Uterus (tissue), 4 donors: ENCODE data around the gene PTPRZ1. TPM values are rescaled to one million over a fixed set of nuclear protein-coding genes. Genes with fewer than 3 reads are reported as not detected.

ENCODE experiments used
- DNase-seq, 2 donors: peaks; one replicate each; pipeline ENCODE4 v3.0.0-alpha.2; 2019 to 2020
- H3K27ac ChIP-seq, 2 donors: fragments of 200-600 bp; sonication (generic); 1 replicate in 1 of 2; 2 replicates in 1 of 2; pipeline ENCODE4 v1.5.1; 2016 to 2018
- H3K27me3 ChIP-seq, 2 donors: fragments of 200-600 bp; sonication (generic); one replicate each; pipeline ENCODE4 v1.5.1; 2018 to 2019; ENCODE audit warnings: control low read depth in 1 of 2
- H3K36me3 ChIP-seq, 2 donors: fragments of 200-600 bp; sonication (generic); one replicate each; pipeline ENCODE4 v1.5.1; 2019; ENCODE audit warnings: control low read depth in 1 of 2
- H3K4me1 ChIP-seq, 2 donors: fragments of 200-600 bp; sonication (generic); one replicate each; pipeline ENCODE4 v1.5.1; 2018 to 2019; ENCODE audit warnings: control low read depth in 1 of 2
- H3K4me3 ChIP-seq, 2 donors: fragments of 200-600 bp; sonication (generic); 1 replicate in 1 of 2; 2 replicates in 1 of 2; pipeline ENCODE4 v1.5.1; 2018 to 2019; ENCODE audit warnings: mild to moderate bottlenecking in 1 of 2
- H3K9me3 ChIP-seq, 2 donors: fragments of 200-600 bp; sonication (generic); one replicate each; pipeline ENCODE4 v1.5.1; 2019; ENCODE audit warnings: control low read depth in 1 of 2
- POLR2A ChIP-seq, 2 donors: fragments of 450-650 bp; IDR thresholded peaks; one replicate each; pipeline ENCODE4 v1.6.1; 2016; ENCODE audit warnings: antibody characterized with exemption in 2 of 2, mild to moderate bottlenecking in 1 of 2, moderate library complexity in 1 of 2
- intact Hi-C: fragments of 100-400 bp; cut with DNase I; formaldehyde crosslinking; loops from one replicate; pipeline ENCODE4 v1.15.1; 2023; ENCODE audit warnings: low total_unique reads
- total RNA-seq, 4 donors: library from RNA; depleted of rRNA in 3 of 4; stranded (reverse); fragments of >200 nt in 3 of 4; gene quantifications; one replicate each; pipeline versions ENCODE4 v1.1.0 to v1.2.4, GENCODE V29; 2014 to 2023
- TF ChIP-seq, protein P1 (sequence below), 4 experiments: fragments of 200-600 bp in 2 of 4; fragments of 450-650 bp in 2 of 4; sonication (generic) in 2 of 4; IDR thresholded peaks; one replicate each; pipeline ENCODE4 v1.5.1; 2016 to 2019; ENCODE audit warnings: antibody characterized with exemption in 4 of 4, mild to moderate bottlenecking in 2 of 4, moderate library complexity in 1 of 4
- donor health status: DM: yes; HTN: yes; CAD: no.

Gene PTPRZ1
- total RNA-seq, 4 donors from 2014 or later = 0.76 to 9.1 TPM; not detected in 2

DNA sequence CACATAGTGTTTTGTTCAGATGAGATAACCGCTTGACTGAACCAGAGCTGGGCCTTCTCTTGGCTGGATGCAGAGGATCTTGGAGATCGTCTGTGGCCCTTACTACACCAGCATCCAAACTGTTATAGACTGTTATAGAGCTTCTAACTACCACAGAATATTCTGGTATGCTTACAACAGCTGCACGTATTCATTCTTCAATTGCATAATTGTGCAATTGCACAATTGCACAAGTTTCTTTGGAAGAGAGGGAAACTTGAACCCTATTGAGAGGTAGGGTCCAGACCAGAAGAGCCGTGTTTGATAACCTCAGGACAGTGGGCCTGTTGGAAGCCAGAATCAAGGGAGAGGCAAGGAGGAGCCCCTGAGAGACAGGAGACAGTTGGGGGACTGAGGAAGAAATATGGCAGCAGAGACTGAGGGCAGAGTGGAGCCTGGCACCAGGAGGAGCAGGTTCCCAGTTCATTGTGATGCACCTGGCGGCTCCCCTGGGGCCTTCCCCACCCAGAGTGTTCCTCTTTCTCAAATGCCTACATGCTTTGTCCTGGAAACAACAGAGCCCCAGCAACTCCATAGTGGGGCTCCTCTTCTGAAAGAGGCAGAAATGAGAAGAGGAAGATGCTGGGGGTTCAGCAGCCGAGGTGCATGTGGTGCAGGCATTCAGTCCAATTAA, 64.1 kb downstream of the PTPRZ1 start:
- intact Hi-C loops = no loop called here
- Histone ChIP-seq H3K4me3 (no peak overlapping the region), H3K36me3 (no peaks in the 10 kb centered on the region), H3K27ac (no peak overlapping the region), H3K27me3 (no peaks in the 10 kb centered on the region), H3K9me3 (no peaks in the 10 kb centered on the region), H3K4me1 (no peaks in the 10 kb centered on the region)
- DNase-seq = no peak
- no peak for TF ChIP-seq POLR2A (IDR thresholded peaks at IDR 0.05)
- TF ChIP-seq, protein P1, sequence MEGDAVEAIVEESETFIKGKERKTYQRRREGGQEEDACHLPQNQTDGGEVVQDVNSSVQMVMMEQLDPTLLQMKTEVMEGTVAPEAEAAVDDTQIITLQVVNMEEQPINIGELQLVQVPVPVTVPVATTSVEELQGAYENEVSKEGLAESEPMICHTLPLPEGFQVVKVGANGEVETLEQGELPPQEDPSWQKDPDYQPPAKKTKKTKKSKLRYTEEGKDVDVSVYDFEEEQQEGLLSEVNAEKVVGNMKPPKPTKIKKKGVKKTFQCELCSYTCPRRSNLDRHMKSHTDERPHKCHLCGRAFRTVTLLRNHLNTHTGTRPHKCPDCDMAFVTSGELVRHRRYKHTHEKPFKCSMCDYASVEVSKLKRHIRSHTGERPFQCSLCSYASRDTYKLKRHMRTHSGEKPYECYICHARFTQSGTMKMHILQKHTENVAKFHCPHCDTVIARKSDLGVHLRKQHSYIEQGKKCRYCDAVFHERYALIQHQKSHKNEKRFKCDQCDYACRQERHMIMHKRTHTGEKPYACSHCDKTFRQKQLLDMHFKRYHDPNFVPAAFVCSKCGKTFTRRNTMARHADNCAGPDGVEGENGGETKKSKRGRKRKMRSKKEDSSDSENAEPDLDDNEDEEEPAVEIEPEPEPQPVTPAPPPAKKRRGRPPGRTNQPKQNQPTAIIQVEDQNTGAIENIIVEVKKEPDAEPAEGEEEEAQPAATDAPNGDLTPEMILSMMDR (IDR thresholded peaks at IDR 0.05) = no peak

DNA sequence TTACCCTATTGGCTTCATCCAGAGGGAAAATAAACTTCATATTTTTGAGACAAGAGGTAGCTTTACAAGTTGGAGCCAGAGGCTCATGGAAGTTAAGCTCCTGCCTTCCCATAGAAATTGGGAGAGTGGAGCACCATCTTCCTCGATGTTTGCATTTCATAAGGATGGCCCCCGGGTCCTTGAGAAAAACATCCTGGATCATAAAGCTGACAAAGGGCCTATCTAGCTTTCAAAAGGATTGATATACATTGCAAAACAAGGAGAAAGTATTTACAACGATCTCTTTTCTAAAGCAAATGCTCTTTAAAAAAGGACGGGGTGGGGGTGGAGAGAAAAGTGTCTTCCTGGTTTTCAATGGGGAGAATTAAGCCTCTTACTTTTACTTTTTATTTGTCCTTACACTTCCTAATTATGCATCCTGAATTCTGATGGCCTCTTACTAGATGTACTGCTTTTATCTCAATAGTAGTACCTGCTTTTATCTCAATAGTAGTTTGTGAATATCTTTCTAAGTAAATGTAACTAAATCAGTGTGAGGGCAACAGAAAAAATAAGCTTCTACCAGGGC, 65.6 kb downstream of the PTPRZ1 start:
- H3K36me3 ChIP-seq = no peaks in the 10 kb centered on the region
- H3K4me1 ChIP-seq = no peaks in the 10 kb centered on the region
- TF ChIP-seq POLR2A (IDR thresholded peaks at IDR 0.05) = no peak
- TF ChIP-seq, protein P1 (IDR thresholded peaks at IDR 0.05) = no peak
- DNase-seq = no peak
- H3K27ac ChIP-seq = no peak overlapping the region
- intact Hi-C loops = no loop called here
- H3K4me3 ChIP-seq = no peak overlapping the region
- H3K27me3 ChIP-seq = no peaks in the 10 kb centered on the region
- H3K9me3 ChIP-seq = no peaks in the 10 kb centered on the region

DNA sequence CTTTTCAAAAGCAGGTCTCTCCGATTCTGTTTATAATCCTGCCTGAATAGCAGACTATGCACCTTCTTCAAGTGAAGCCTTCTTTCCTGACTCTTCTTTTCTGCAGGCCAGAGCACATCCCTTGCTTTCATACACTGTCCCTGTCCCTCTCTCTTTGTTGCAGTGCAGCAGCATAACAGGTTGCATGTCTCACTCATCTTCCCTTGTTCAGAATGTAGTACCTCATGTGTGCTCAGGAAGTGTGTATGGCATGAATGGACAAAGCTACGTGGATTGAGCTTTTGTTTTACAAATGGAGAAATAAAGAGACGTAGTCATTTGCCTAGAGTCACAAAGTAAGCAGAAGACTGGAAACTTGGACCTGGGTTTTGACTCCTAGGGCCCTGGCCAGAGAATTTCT, 68.0 kb downstream of the PTPRZ1 start:
- Histone ChIP-seq H3K36me3 (no peaks in the 10 kb centered on the region), H3K27ac (no peak overlapping the region), H3K9me3 (no peaks in the 10 kb centered on the region), H3K4me1 (no peaks in the 10 kb centered on the region), H3K4me3 (no peak overlapping the region), H3K27me3 (no peaks in the 10 kb centered on the region)
- TF ChIP-seq, protein P1 (IDR thresholded peaks at IDR 0.05) = no peak
- DNase-seq = no peak
- intact Hi-C loops = no loop called here

DNA sequence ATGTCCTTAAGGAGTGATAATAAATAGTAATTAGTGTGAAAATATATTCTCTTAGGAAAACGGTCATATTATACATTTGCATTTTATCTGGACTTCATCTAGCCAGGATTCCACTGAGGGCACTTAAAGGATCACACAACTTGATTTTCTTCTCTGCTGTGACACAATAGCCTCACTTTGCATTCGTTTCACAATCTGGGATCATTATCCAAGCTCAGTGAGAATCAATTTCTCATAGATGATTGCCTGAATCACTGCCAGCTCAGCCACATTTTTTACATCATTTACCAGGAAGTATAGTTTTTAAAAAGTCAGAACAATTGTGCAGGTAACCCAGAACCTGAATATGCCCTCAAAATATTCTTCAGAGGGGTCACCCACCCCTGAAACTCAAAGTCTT, 68.9 kb downstream of the PTPRZ1 start:
- no peaks in the 10 kb centered on the region for H3K9me3 ChIP-seq
- no peak overlapping the region for H3K4me3 ChIP-seq
- intact Hi-C loops = no loop called here
- no peaks in the 10 kb centered on the region for H3K4me1 ChIP-seq
- DNase-seq = no peak
- TF ChIP-seq, protein P1 (IDR thresholded peaks at IDR 0.05) = no peak
- TF ChIP-seq POLR2A (IDR thresholded peaks at IDR 0.05) = no peak
- H3K36me3 ChIP-seq = no peaks in the 10 kb centered on the region
- H3K27ac ChIP-seq = no peak overlapping the region
- H3K27me3 ChIP-seq = no peaks in the 10 kb centered on the region

DNA sequence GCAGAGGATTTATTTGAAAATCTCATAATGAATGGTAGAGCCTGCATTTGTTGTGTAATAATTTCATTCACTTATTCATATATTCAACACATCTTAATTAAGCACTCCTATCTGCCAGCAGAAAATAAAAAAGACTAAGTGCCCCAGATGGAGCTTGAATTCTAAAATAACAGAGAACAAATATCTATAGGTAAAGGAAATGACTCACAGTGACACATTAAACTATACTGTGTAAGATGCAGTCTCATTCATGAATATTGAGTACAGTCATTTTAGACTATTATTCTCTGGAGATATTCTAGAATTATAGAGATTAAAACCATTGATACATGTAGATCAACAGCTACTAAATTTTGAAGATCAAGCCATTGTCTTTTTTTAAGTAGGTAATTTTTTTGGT, 72.1 kb downstream of the PTPRZ1 start:
- no peaks in the 10 kb centered on the region for H3K27me3 ChIP-seq
- no peak overlapping the region for H3K27ac ChIP-seq
- H3K4me1 ChIP-seq = no peaks in the 10 kb centered on the region
- intact Hi-C loops = no loop called here
- H3K36me3 ChIP-seq = no peaks in the 10 kb centered on the region
- no peak for DNase-seq
- no peak overlapping the region for H3K4me3 ChIP-seq
- H3K9me3 ChIP-seq = no peaks in the 10 kb centered on the region
- no peak for TF ChIP-seq POLR2A (IDR thresholded peaks at IDR 0.05)
- TF ChIP-seq, protein P1 (IDR thresholded peaks at IDR 0.05) = no peak
